ENCODE data around the gene CFAP210.

- TF ChIP-seq CTCF (conservative IDR thresholded peaks at IDR 0.05 in 1 of 2, IDR thresholded peaks at IDR 0.05 in 1 of 2; ENCODE audit: low read depth in 1 of 2, low read length in 2 of 2): no peak
- TF ChIP-seq EZH2 (IDR thresholded peaks at IDR 0.05; ENCODE audit: low read length, missing control alignments): no peak
Measured at GRCh38 chr2:169625781-169626180, 68.4 kb downstream of the CFAP210 start.

All from fibroblast of lung (primary cell).